GM21367 (cell line): ENCODE measurements around the gene SLC66A3.

ENCODE experiments used
- ATAC-seq: cut with Tn5 transposase; IDR thresholded peaks from one replicate; pipeline ENCODE4 v1.9.1; 2021; ENCODE audit not compliant: unreplicated experiment

The SLC66A3 gene

GRCh38 chr2:11155381-11156035, at the start of gene SLC66A3:
Gene SLC66A3, plus strand, starts transcription at chr2:11155467. Its CDS starts 80 bp downstream, at chr2:11155547.
- ATAC-seq = peak; percentile 83

DNA sequence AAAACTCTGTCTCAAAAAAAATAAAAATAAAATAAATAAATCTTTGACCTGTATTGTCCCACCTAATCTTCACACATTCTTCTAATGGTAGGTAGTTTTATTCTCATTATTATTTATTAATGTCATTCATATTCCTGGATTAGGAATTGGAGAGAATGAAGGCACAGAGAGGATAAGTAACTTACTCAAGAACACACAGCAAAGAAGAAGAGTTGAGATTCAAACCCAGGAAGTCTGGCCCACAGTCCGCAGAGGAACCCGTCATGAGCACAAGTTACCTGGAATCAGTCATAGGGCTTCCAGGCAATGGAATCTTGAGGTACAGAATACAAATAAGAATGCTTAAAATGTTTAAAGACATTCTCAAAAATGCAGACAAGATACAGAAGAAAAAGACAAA, 46.3 kb upstream of the SLC66A3 start:
- ATAC-seq = no peak

DNA sequence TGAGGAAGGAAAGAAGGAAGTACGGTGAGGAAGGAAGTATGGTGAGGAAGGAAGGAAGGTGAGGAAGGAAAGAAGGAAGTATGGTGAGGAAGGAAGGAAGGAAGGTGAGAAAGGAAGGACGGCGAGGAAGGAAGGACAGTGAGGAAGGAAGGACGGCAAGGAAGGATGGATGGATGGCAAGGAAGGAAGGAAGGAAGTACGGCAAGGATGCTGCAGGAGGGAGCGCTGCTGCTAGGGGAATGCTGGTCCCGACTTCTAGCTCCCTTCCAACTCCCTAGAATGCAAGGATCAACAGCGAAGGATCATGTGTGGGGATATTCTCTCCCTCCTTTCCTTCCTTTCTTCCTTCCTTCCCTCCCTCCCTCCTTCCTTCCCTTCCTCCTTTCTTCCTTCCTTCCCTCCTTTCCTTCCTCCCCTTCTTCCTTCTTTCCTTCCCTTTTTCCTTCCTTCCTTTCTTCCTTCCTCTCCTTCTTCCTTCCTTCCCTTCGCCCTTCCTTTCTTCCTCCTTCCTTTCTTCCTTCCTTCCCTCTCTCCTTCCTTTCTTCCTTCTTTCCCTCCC, 42.3 kb upstream of the SLC66A3 start:
- ATAC-seq = no peak

GRCh38 chr2:11117776-11118175, 37.5 kb upstream of the SLC66A3 start:
- ATAC-seq = no peak

- no peak for ATAC-seq
Observed at GRCh38 chr2:11118761-11119160, 36.5 kb upstream of the SLC66A3 start.

DNA sequence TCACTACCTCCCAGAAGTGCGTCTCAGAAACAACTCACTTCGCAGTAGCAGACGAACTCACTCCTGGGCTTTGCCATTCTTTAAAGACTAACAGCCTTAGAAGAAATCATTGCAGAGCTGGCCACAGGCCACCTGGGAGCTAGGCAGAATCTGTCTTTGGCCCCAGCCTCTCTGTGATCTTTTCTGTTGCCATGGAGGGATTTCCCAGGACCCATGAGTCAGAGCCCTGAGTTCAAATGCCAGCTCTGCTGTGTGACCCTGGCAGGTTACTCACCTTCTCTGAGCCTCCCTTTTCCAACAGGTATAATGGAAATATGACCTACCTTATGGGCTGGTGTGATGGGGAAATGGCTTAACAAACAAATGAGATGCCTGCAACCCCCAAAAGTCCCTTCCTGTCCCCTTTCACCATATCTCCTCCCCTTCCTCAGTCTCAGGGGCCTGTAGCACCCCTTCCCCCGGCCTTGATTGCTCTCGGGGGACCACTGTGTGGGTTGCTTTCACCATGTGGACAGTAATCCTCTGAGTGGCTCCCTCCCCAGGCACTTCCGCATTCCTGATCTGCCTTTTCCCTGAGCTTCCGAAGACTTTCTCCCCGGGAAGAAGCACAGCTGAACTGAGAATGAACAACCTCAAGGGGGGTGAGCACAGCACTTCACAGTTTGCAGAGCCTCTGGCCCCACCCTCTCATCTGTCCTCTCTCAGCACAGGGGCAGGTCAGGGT, 34.0 kb upstream of the SLC66A3 start:
- no peak for ATAC-seq

GRCh38 chr2:11121823-11122155, 33.5 kb upstream of the SLC66A3 start:
- ATAC-seq = no peak

- ATAC-seq = no peak
Observed at GRCh38 chr2:11122380-11122779, 32.9 kb upstream of the SLC66A3 start.

GRCh38 chr2:11123001-11123809, 32.1 kb upstream of the SLC66A3 start:
- ATAC-seq = no peak

GRCh38 chr2:11123856-11124759, 31.2 kb upstream of the SLC66A3 start:
- peak; percentile 53 for ATAC-seq

DNA sequence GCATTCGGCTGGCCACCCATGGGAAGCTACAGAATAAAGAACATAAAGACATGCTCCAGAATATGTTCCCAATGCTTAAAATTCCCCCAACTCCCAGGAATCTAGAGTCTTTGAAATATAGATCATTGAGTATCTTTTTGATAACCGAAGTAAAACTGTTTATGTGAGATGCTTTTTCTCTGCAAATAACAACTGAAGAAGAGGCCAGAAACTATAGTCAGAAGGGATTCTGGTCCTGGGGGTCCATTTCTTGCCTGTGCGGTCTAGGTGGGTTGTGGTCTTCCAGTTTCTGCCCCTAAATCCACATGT, 30.6 kb upstream of the SLC66A3 start:
- ATAC-seq = no peak

GRCh38 chr2:11127761-11128160, 27.5 kb upstream of the SLC66A3 start:
- ATAC-seq = no peak

DNA sequence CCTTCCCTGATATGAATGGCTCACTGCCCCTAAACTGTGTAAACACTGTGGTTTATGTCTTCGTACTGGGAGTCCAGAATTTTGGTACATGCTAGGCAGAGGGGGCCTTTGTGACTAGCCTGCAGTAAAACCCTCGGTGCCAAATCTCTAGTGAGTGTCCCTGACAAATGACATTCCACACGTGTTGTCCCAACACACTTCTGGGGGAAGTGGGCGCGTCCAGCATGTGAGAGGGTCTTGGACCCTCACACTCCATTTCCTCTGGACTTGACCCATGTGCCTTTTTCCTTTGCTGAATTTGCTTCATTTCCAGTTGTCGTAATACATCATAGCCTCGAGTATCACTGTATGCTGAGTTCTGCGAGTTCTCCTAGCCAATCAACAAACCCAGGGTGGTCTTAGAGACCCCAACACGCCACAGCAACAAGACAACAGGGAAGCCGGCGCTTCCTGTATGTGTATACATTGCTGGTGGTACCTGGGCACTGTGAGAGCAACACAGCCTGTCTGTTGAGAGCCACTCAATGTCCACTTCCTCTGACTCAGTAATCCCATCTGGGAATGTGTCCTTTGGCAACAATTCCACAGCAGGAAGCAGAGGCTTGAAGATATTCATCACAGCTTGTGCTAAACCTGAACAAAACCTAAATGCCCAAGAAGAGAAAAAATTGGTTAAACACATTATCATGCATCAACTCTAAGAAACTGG, 26.9 kb upstream of the SLC66A3 start:
- no peak for ATAC-seq

DNA sequence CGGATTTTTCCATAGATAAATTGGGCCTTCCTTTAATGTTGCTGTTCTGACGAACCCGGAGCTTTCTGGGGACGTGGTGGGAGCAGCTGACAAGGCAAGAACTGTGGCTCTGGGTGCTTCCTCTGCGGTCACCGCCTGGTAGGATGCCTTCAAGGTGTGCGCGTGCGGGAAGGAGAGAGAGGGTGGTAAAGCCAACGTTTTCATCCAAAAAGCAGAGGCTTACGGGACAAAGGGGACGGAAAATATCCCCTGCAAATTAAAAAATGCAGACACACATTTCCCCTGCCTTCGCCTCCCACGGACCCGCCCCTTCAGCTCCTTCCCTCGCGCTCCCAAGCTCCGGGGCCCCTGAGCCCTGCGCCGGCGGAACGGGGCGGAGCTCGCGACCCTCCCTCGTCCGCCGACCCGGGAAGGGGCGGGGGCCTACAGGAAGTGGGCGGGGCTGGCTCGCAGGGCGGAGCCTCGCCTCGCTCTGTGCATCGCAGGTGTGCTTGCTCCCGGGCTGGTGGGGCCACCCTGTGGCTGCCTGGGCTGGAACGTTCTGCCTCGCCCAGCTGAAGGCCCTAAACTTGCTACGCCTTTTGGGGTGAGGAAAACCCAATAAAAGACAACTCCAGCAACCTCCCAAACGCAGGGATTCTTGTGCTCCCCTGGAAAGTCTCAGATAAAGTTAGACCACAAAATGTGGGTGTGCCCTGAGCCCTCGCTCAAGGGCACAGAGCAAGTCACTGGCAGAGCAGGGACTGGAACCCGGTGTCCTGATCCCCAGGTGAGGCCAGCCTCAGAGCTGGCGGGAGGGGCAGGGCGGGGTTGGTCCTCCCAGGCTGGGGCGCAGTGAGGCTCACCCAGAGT, 25.4 kb upstream of the SLC66A3 start:
- ATAC-seq = peak; percentile 59

- ATAC-seq = no peak
Observed at GRCh38 chr2:11131166-11131920, 23.9 kb upstream of the SLC66A3 start.

GRCh38 chr2:11132036-11132671, 23.1 kb upstream of the SLC66A3 start:
- no peak for ATAC-seq

DNA sequence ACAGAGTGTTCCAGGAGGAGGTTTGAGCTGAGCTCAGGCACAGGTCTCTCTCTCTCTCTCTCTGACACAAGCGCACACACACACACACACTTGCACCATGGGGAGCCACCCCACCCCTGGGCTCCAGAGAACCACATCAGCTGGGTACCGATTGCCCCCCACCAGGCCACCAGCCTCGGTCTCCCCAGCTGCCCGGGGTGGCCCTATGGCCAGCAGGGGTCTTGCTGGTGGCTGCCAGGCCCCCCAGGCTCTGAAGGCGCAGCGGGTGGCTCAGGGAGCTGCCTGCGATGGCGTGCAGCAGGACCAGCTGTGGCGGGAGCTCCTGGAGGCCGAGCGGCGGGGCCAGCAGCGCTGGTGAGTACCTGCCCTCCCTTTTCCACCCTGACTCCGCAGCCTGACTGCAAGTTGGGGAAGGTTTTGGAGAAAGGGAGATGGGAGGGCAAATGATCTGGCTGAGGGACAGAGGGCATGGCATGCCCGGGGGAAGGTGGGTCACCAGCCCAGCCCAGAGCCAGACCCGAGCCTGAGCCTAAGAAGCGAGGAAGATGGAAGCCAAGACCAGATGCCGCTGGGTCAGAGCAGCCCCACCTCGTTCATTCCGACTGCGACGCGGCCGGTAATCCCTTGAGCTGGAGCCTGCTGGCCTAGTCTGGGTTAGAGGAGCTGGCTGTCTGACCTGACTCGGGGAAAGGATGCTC, 21.9 kb upstream of the SLC66A3 start:
- ATAC-seq = no peak

- no peak for ATAC-seq
Observed at GRCh38 chr2:11133936-11134320, 21.3 kb upstream of the SLC66A3 start.
